IMR-90 (cell line): ENCODE measurements around the gene ADAMTS14. TPM values are rescaled to one million over a fixed set of nuclear protein-coding genes. Genes with fewer than 3 reads are reported as not detected.

Source experiments
- ATAC-seq: fragments of 200-7000 bp; cut with Tn5 transposase; 2 replicates; pipeline ENCODE4 v1.9.1; 2020; ENCODE audit warnings: low read depth, mild to moderate bottlenecking, moderate library complexity
- BruUV-seq: library from RNA; stranded (reverse); fragments of 400-500 nt; replicated peaks from 2 replicates; lab custom pipeline; 2021; lab: Mats Ljungman, UMichigan
- CTCF ChIA-PET: fragments of 300-600 bp; formaldehyde crosslinking; extraction: SDS; loops from one replicate; lab custom pipeline; 2021; ENCODE audit warnings: antibody characterized with exemption; lab: Yijun Ruan, JAX
- POLR2A ChIA-PET: fragments of 300-600 bp; sonication (Branson Sonifier 250); formaldehyde crosslinking; loops from one replicate; lab custom pipeline; 2022; ENCODE audit warnings: antibody characterized with exemption; ENCODE audit not compliant: unreplicated experiment; lab: Charles Lee
- DNase-seq: peaks from one replicate; pipeline ENCODE4 v3.0.0; 2013
- H2AFZ ChIP-seq: replicated peaks from 2 replicates; pipeline ENCODE3; 2013; ENCODE audit warnings: low read length, mild to moderate bottlenecking; ENCODE audit not compliant: poor library complexity
- H2AK5ac ChIP-seq: 2 replicates; pipeline ENCODE4 v1.6.1; 2013; ENCODE audit warnings: low read depth, low read length, inconsistent platforms
- H2AK9ac ChIP-seq: replicated peaks from 2 replicates; pipeline ENCODE3; 2013; ENCODE audit warnings: mild to moderate bottlenecking, low read depth, low read length, moderate library complexity; ENCODE audit not compliant: poor library complexity
- H2BK120ac ChIP-seq: 2 replicates; pipeline ENCODE4 v1.6.1; 2013; ENCODE audit warnings: low read depth, low read length, inconsistent platforms
- H2BK15ac ChIP-seq: 3 replicates; pipeline ENCODE4 v1.6.1; 2013; ENCODE audit warnings: low read depth, low read length, inconsistent platforms
- H2BK20ac ChIP-seq: 2 replicates; pipeline ENCODE4 v1.6.1; 2013; ENCODE audit warnings: low read depth, mild to moderate bottlenecking, inconsistent platforms, low read length, moderate library complexity
- H2BK5ac ChIP-seq: 2 replicates; pipeline ENCODE4 v1.6.1; 2013; ENCODE audit warnings: mild to moderate bottlenecking, low read depth, low read length, inconsistent platforms; ENCODE audit not compliant: poor library complexity, severe bottlenecking
- H3K14ac ChIP-seq: replicated peaks from 2 replicates; pipeline ENCODE4 v1.6.1; 2013; ENCODE audit warnings: low read depth, low read length, inconsistent platforms
- H3K18ac ChIP-seq: 2 replicates; pipeline ENCODE4 v1.6.1; 2013; ENCODE audit warnings: low read depth, low read length, control low read depth
- H3K23ac ChIP-seq: 2 replicates; pipeline ENCODE4 v1.6.1; 2013; ENCODE audit warnings: low read depth, low read length, inconsistent platforms
- H3K27ac ChIP-seq: 2 replicates; pipeline ENCODE4 v1.5.1; 2013; ENCODE audit warnings: mild to moderate bottlenecking, control low read depth, low read length; ENCODE audit not compliant: insufficient read depth
- H3K27me3 ChIP-seq: 2 replicates; pipeline ENCODE4 v1.6.1; 2013; ENCODE audit warnings: low read length; ENCODE audit not compliant: control insufficient read depth, insufficient read depth
- H3K36me3 ChIP-seq: 2 replicates; pipeline ENCODE4 v1.6.1; 2013; ENCODE audit warnings: low read length, mixed read lengths; ENCODE audit not compliant: control insufficient read depth, insufficient read depth
- H3K4ac ChIP-seq: 2 replicates; pipeline ENCODE4 v1.6.1; 2013; ENCODE audit warnings: low read depth, low read length, inconsistent platforms
- H3K4me1 ChIP-seq: 2 replicates; pipeline ENCODE4 v1.6.1; 2013; ENCODE audit warnings: low read length, mixed read lengths; ENCODE audit not compliant: control insufficient read depth, insufficient read depth
- H3K4me2 ChIP-seq: 2 replicates; pipeline ENCODE4 v1.6.1; 2013; ENCODE audit warnings: low read depth, mild to moderate bottlenecking, control low read depth, low read length, moderate library complexity
- H3K4me3 ChIP-seq: 2 replicates; pipeline ENCODE4 v1.5.1; 2013; ENCODE audit warnings: low read depth, mild to moderate bottlenecking, control low read depth, low read length, moderate library complexity; ENCODE audit not compliant: insufficient read depth
- H3K56ac ChIP-seq: 2 replicates; pipeline ENCODE4 v1.6.1; 2013; ENCODE audit warnings: low read length, inconsistent platforms; ENCODE audit not compliant: insufficient read depth; ENCODE audit errors: extremely low read depth
- H3K79me1 ChIP-seq, 2 experiments: 2 replicates each; pipeline ENCODE4 v1.6.1; 2013; ENCODE audit warnings: low read length in 2 of 2, inconsistent platforms in 1 of 2, low read depth in 1 of 2
- H3K9ac ChIP-seq: 2 replicates; pipeline ENCODE4 v1.6.1; 2013; ENCODE audit warnings: low read depth, low read length, control low read depth
- H3K9me1 ChIP-seq: 2 replicates; pipeline ENCODE4 v1.6.1; 2013; ENCODE audit warnings: low read length, inconsistent platforms; ENCODE audit not compliant: insufficient read depth
- H3K9me3 ChIP-seq: 2 replicates; pipeline ENCODE4 v1.6.1; 2013; ENCODE audit warnings: low read length; ENCODE audit not compliant: control insufficient read depth, insufficient read depth
- H4K20me1 ChIP-seq: 2 replicates; pipeline ENCODE4 v1.6.1; 2013; ENCODE audit warnings: low read length, inconsistent platforms; ENCODE audit not compliant: insufficient read depth
- H4K5ac ChIP-seq: 2 replicates; pipeline ENCODE4 v1.6.1; 2013; ENCODE audit warnings: mild to moderate bottlenecking, low read depth, low read length, control low read depth
- H4K8ac ChIP-seq, 2 experiments: 2 replicates each; pipeline ENCODE4 v1.6.1; 2013; ENCODE audit warnings: low read depth in 2 of 2, low read length in 2 of 2, control low read depth in 1 of 2, inconsistent platforms in 1 of 2
- H4K91ac ChIP-seq: 2 replicates; pipeline ENCODE4 v1.6.1; 2013; ENCODE audit warnings: low read depth, low read length, inconsistent platforms; ENCODE audit not compliant: insufficient read depth
- MAFK ChIP-seq: IDR thresholded peaks from 2 replicates; pipeline ENCODE4 v1.6.1; 2012; ENCODE audit warnings: low read depth, low read length, improper control_type of control experiment
- MXI1 ChIP-seq: IDR thresholded peaks from 2 replicates; pipeline ENCODE4 v1.6.1; 2012; ENCODE audit warnings: low read depth, mild to moderate bottlenecking, low read length, moderate library complexity, borderline replicate concordance
- NFE2L2 ChIP-seq: fragments of 150-350 bp; IDR thresholded peaks from 2 replicates; pipeline ENCODE4 v1.6.1; 2016; ENCODE audit warnings: low read depth, mild to moderate bottlenecking, low read length
- RAD21 ChIP-seq: IDR thresholded peaks from 2 replicates; pipeline ENCODE4 v1.6.1; 2012; ENCODE audit warnings: low read length, improper control_type of control experiment
- RCOR1 ChIP-seq: IDR thresholded peaks from 2 replicates; pipeline ENCODE4 v1.6.1; 2012; ENCODE audit warnings: mild to moderate bottlenecking, low read length, improper control_type of control experiment; ENCODE audit not compliant: insufficient replicate concordance
- RFX5 ChIP-seq: IDR thresholded peaks from 2 replicates; pipeline ENCODE4 v1.8.0; 2012; ENCODE audit warnings: low read depth, mild to moderate bottlenecking, low read length, moderate library complexity
- SMC3 ChIP-seq: fragments of 150-350 bp; IDR thresholded peaks from 2 replicates; pipeline ENCODE4 v1.6.1; 2016; ENCODE audit warnings: low read depth, mild to moderate bottlenecking, antibody characterized with exemption, low read length, moderate library complexity
- WGBS, 2 experiments: methylation state at CpG; one replicate each; pipeline versions ENCODE4 v1.1.5 to v1.1.7; 2013; ENCODE audit warnings: missing lambda C conversion rate in 2 of 2; ENCODE audit not compliant: insufficient read length in 1 of 2; ENCODE audit errors: extremely low coverage in 2 of 2; 5-methylcytosine and 5-hydroxymethylcytosine counted together
- dilution Hi-C: fragments of 300-500 bp; cut with HindIII; formaldehyde crosslinking; loops from one replicate; pipeline ENCODE4 v1.14.3; 2018; ENCODE audit warnings: low sequenced_read_pairs; ENCODE audit not compliant: unreplicated experiment
- in situ Hi-C: fragments of 300-500 bp; cut with MboI; formaldehyde crosslinking; loops from 3 replicates; pipeline ENCODE4 v1.14.3; 2019; ENCODE audit warnings: low sequenced_read_pairs, inconsistent platforms, mixed read lengths
- intact Hi-C: fragments of 100-400 bp; cut with micrococcal nuclease; formaldehyde crosslinking; loops from 2 replicates; pipeline ENCODE4 v1.10.0; 2022
- polyA plus RNA-seq, 3 experiments: library from polyadenylated mRNA; depleted of rRNA; stranded (reverse); fragments of >200 nt; gene quantifications; 2 replicates each; pipeline ENCODE4 v1.2.3, GENCODE V29; 2012; ENCODE audit warnings: low replicate concordance in 1 of 3
- total RNA-seq: library from RNA; depleted of rRNA; stranded (reverse); fragments of >200 nt; gene quantifications from 2 replicates; pipeline ENCODE4 v1.2.3, GENCODE V29; 2012
- TF ChIP-seq, protein P1 (sequence below): fragments of 150-350 bp; IDR thresholded peaks from 2 replicates; pipeline ENCODE4 v1.6.1; 2017; ENCODE audit warnings: mild to moderate bottlenecking, antibody characterized with exemption, low read length, low read depth
- TF ChIP-seq, protein P2 (sequence below): conservative IDR thresholded peaks from 2 replicates; pipeline ENCODE4 v1.5.1; 2012; ENCODE audit warnings: mild to moderate bottlenecking, low read depth, low read length, improper control_type of control experiment

ADAMTS14 gene
- total and polyA plus RNA-seq, 2 of the 4 experiments (the other 2 are of a cell fraction), result under 0.01 to 0.31 TPM

DNA sequence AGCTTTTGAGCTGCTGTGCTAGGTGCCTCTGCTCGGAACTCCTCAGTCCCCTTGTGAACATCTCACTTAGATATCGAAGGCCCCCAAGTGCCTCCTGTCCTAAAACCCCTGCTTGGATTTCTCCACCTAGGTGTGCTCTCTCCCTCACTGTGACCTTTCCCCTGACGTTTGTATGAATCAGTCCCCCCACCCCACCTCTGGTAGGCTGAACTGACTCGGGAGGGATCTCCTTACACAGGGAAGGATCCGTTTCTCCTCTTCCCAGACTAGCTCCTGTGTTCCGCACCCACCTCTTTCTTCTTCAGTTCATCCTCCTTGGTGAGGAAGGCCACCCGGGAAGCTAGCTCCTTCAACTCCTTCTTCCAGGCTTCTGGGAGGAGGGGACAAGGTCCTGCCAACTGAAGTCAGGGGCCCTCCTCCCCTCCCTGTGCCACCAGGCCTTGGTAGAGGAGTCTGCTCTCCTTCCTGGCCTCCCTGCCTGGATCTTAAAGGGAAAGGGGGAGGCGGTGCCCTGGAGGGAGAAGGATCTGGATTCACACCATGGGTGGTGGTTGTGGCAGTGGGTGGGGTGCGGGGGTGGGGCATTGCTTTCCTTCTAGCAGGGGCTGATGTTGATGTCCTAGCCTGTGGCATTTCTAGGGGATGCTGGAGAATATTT is 106.1 kb downstream of the ADAMTS14 start:
- Histone ChIP-seq H4K8ac (no peak overlapping the region), H2BK5ac (no peak overlapping the region), H3K27ac (no peak overlapping the region), H3K9ac (no peak overlapping the region), H3K4me2 (no peak overlapping the region), H2BK15ac (no peak overlapping the region), H3K4ac (no peak overlapping the region), H2BK120ac (no peak overlapping the region), H4K91ac (no peak overlapping the region), H3K4me3 (no peak overlapping the region), H2AFZ (no peak overlapping the region), H3K18ac (no peak overlapping the region), H2BK20ac (no peak overlapping the region), H3K9me3 (no peaks in the 10 kb centered on the region), H3K36me3 (no peaks in the 10 kb centered on the region), H3K56ac (no peak overlapping the region), H3K4me1 (no peaks in the 10 kb centered on the region), H4K5ac (no peak overlapping the region), H3K14ac (no peak overlapping the region), H3K9me1 (no peaks in the 10 kb centered on the region), H2AK9ac (no peak overlapping the region), H3K23ac (no peak overlapping the region), H4K20me1 (no peaks in the 10 kb centered on the region), H3K27me3 (peaks cover 55% of the 10 kb centered on the region), H2AK5ac (no peak overlapping the region), H3K79me1 (no peaks in the 10 kb centered on the region)
- no TSS peak for BruUV-seq
- ChIA-PET CTCF (interaction anchor here (0.6 kb wide), 1 partner anchor 69 kb away, joined by 4 read pairs; no protein-coding TSS in a partner anchor), POLR2A (no interaction called here)
- 66% methylated on average over 2 of the region's 9 CpGs; no CpG with 5 or more reads in 1 of the 2 experiments for WGBS, 2 experiments
- intact Hi-C loops (no loop called here), dilution Hi-C loops (no loop called here), in situ Hi-C loops (no loop called here)
- TF ChIP-seq MAFK (no peak), NFE2L2 (no peak), RCOR1 (no peak), MXI1 (no peak), RAD21 (no peak), RFX5 (no peak), SMC3 (no peak)
- TF ChIP-seq, protein P1, sequence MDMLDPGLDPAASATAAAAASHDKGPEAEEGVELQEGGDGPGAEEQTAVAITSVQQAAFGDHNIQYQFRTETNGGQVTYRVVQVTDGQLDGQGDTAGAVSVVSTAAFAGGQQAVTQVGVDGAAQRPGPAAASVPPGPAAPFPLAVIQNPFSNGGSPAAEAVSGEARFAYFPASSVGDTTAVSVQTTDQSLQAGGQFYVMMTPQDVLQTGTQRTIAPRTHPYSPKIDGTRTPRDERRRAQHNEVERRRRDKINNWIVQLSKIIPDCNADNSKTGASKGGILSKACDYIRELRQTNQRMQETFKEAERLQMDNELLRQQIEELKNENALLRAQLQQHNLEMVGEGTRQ, result no peak
- TF ChIP-seq, protein P2, sequence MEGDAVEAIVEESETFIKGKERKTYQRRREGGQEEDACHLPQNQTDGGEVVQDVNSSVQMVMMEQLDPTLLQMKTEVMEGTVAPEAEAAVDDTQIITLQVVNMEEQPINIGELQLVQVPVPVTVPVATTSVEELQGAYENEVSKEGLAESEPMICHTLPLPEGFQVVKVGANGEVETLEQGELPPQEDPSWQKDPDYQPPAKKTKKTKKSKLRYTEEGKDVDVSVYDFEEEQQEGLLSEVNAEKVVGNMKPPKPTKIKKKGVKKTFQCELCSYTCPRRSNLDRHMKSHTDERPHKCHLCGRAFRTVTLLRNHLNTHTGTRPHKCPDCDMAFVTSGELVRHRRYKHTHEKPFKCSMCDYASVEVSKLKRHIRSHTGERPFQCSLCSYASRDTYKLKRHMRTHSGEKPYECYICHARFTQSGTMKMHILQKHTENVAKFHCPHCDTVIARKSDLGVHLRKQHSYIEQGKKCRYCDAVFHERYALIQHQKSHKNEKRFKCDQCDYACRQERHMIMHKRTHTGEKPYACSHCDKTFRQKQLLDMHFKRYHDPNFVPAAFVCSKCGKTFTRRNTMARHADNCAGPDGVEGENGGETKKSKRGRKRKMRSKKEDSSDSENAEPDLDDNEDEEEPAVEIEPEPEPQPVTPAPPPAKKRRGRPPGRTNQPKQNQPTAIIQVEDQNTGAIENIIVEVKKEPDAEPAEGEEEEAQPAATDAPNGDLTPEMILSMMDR, result no peak
- no peak for ATAC-seq
- no peak for DNase-seq
